Coronary artery (tissue), 2 donors: ENCODE results near the gene FAM228A.
"Not testable (repeated sequence)": the region's sequence is repeated elsewhere in the genome, so short reads cannot be mapped to it uniquely, and the experiment has no call there.

Experiments used
- DNase-seq: peaks from one replicate; pipeline ENCODE4 v3.0.0-alpha.2; 2017; ENCODE audit warnings: low spot score
- H3K27ac ChIP-seq, 2 donors: fragments of 200-600 bp; sonication (generic); one replicate each; pipeline ENCODE4 v1.5.1; 2016 to 2019
- H3K4me3 ChIP-seq: fragments of 200-600 bp; sonication (generic); 2 replicates; pipeline ENCODE4 v1.5.1; 2016; ENCODE audit warnings: mild to moderate bottlenecking, moderate library complexity
- TF ChIP-seq, protein P1 (sequence below): fragments of 200-600 bp; sonication (generic); IDR thresholded peaks from one replicate; pipeline ENCODE4 v1.5.1; 2019; ENCODE audit warnings: antibody characterized with exemption

Gene FAM228A

DNA sequence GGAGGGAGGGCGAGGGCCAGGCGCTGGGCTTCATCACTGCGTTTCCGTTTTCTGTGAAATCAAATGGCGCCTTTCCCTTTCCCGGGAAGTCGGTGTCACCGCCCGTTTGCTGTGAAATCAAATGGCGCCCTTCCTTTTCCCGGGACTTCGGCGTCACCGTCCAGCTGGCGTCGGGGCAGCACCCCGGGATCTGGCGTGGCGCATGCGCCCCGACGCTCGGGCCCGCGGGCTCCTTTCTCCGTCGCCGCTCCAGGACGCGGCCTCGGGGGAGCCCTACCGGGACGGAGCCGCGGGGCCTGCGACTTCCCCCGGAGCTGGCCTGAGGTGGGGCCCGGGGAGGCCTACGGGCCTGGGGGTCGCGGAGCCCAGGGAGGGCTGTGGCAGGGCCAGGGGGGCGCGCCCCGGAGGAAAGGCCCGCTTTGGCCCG is at the start of gene FAM228A:
Gene FAM228A, plus strand, starts transcription at position 203 of the 427 bp plus-strand sequence. CDS start 428 bp downstream, outside the sequence.
- Histone ChIP-seq H3K27ac (no peak within 1 kb of the TSS), H3K4me3 (peak within 1 kb of the TSS; percentile 24)
- DNase-seq, result no peak
- TF ChIP-seq, protein P1, sequence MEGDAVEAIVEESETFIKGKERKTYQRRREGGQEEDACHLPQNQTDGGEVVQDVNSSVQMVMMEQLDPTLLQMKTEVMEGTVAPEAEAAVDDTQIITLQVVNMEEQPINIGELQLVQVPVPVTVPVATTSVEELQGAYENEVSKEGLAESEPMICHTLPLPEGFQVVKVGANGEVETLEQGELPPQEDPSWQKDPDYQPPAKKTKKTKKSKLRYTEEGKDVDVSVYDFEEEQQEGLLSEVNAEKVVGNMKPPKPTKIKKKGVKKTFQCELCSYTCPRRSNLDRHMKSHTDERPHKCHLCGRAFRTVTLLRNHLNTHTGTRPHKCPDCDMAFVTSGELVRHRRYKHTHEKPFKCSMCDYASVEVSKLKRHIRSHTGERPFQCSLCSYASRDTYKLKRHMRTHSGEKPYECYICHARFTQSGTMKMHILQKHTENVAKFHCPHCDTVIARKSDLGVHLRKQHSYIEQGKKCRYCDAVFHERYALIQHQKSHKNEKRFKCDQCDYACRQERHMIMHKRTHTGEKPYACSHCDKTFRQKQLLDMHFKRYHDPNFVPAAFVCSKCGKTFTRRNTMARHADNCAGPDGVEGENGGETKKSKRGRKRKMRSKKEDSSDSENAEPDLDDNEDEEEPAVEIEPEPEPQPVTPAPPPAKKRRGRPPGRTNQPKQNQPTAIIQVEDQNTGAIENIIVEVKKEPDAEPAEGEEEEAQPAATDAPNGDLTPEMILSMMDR, result no peak

DNA sequence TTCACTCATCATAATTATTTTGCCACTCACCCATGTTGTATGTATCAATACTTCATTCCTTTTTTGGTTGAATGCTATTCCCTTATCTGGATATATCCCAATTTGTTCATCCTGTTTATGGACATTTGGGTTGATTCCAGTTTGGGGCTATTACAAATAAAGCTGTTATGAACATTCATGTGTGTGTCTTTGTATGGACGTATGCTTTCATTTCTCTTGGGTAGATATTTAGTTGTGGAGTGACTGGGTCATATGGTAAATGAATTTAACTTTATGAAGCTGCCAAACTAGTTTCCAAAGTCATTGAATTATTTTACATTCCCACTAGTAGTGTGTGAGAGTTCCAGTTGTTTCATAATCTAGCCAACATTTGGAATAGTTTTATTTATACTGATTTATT is 48.9 kb upstream of the FAM228A start:
- Histone ChIP-seq H3K4me3 (no peak overlapping the region), H3K27ac (no peak overlapping the region)
- TF ChIP-seq, protein P1, result no peak
- no peak for DNase-seq

DNA sequence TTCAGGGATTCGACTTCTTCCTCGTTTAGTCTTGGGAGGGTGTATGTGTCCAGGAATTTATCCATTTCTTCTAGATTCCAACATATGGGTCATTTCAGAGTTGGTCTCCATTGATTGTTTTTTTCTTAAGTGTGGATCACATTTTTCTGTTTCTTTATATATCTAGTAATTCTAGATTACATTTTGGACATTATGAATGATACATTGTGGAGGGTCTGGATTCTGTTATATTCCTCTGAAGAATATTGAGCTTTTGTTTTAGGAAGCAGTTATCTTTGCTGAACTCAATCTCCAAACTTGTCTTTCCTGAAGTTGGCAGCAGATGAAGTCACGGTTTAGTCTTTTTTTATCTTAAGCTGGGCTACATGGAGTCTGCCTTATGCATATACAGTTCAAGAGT is 42.3 kb upstream of the FAM228A start:
- TF ChIP-seq, protein P1, result no peak
- DNase-seq, result no peak
- H3K27ac ChIP-seq, result no peak overlapping the region
- no peak overlapping the region for H3K4me3 ChIP-seq

DNA sequence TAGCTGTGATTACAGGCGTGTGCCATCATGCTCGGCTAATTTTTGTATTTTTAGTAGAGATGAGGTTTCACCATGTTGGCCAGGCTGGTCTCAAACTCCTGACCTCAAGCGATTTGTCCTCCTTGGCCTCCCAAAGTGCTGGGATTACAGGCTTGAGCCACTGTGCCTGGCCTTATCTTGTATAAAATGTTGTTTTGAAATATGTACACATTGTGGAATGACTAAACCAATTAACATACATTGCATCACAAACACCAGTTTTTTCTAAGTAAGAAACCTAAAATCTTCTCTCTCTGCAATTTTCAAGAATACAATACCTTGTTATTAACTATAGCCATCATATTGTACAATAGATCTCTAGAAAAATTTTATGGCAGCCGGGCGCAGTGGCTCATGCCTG is 34.5 kb upstream of the FAM228A start:
- not testable (repeated sequence) for H3K4me3 ChIP-seq, DNase-seq, H3K27ac ChIP-seq

DNA sequence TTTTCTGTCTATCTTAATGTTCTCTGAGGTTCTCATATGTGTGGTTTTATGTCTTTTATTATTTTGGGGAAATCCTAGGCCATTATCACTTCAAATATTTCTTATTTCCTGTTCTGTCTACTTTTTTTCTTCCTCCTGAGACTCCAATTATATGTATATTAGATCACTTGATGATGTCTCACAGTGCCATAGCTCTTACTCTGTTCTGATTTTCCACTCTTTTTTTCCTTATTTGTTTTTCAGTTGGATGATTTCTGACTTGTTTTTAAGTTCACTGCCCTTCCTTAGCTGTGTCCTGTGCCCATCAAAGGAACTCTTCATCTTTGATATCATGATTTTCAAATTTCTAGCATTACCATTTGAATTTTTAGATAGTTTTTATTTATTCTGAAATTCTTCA is 27.5 kb upstream of the FAM228A start:
- no peak overlapping the region for H3K4me3 ChIP-seq
- TF ChIP-seq, protein P1, result no peak
- H3K27ac ChIP-seq, result no peak overlapping the region
- DNase-seq, result no peak

DNA sequence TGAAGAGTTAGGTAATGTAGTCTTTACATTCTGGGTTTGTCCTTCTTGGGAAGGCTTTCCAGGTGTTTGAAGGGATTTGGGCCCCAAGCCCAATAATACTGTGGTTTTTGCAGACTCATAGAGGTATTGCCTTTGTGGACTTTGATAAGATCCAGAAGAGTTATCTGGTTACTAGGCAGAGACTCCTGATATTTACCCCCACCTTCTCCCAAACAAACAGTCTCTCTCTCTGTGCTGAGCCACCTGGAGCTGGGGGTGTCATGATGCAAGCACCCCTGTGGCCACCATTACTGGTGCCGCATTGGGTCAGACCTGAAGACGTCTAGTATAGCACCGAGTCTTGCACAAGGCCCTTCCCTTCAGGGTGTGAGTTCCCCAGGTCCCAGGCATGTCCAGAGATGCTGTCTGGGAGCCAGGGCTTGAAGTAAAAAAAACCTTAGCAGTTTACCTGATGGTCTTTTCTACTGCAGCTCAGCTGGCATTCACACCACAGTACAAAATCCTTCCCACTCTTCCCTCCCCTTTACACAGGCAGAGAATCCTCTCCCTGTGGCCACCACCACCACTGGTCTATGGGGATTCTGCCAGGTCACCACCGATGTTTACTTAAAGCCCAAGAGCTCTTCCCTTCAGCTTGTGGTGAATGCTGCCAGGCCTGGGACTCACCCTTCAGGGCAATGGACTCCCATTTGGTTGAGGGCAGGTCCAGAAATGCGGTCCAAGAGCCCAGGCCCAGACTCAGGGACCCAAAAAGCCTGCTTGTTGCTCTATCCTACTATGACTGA is 22.2 kb upstream of the FAM228A start:
- no peak overlapping the region for H3K4me3 ChIP-seq
- TF ChIP-seq, protein P1, result no peak
- DNase-seq, result no peak
- H3K27ac ChIP-seq, result no peak overlapping the region

DNA sequence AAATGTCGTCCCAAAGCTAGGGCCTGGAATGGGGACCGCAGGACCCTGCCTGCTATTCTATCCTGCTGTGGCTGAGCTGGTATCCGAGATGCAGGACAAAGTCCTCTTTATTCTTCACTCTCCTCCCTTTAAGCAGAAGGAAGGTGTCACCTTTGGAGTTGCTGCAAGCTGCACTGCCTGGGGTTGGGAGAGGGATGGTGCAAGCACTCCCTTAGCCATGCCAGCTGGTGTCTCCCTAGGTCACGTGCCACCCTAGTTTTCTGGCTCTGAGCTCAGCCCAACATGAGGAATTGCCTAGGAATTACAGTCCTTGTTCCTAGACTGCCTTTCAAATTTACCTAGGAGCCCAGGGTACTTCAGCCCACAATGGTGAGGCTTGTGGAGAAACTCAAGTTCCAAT is 21.4 kb upstream of the FAM228A start:
- no peak overlapping the region for H3K27ac ChIP-seq
- no peak for DNase-seq
- TF ChIP-seq, protein P1, result no peak
- H3K4me3 ChIP-seq, result no peak overlapping the region
